Hematopoietic multipotent progenitor cell treated with erythropoietin and hydrocortisone succinate and interleukin-3 and kit ligand, for 8 days (in vitro differentiated cells): ENCODE data around the gene CAMTA1.
A peak's percentile ranks its signal among the peaks of the same experiment; 100 is the strongest.

ENCODE experiments used
- DNase-seq: peaks from one replicate; pipeline ENCODE4 v3.0.0-alpha.2; 2015

Gene CAMTA1

GRCh38 chr1:7642418-7642704, 857.1 kb downstream of the CAMTA1 start:
- no peak for DNase-seq

- no peak for DNase-seq
Measured at GRCh38 chr1:7642781-7643529, 857.7 kb downstream of the CAMTA1 start.

GRCh38 chr1:7643530-7643929, 858.3 kb downstream of the CAMTA1 start:
- no peak for DNase-seq

DNA sequence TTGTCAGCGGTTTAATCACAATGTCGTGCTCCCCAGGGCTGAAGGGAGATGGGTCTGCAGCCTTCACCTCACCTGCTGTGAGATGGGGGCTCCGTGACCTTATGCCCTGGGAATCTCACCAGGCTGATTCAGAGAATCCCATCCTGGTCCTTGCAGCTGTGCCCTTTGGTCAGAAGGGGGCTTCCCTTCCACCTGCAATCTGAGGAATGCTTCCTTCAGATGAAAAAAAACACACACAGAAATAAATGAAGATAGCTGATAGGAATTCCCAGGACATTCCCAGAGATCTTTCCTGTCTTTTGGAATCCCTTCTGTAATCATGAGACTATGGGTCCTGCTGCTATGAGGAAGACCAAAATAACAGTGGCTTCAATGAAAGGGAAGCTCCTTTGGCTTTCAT, 858.8 kb downstream of the CAMTA1 start:
- DNase-seq, result no peak

GRCh38 chr1:7644961-7645750, 859.9 kb downstream of the CAMTA1 start:
- DNase-seq, result peak; percentile 70

DNA sequence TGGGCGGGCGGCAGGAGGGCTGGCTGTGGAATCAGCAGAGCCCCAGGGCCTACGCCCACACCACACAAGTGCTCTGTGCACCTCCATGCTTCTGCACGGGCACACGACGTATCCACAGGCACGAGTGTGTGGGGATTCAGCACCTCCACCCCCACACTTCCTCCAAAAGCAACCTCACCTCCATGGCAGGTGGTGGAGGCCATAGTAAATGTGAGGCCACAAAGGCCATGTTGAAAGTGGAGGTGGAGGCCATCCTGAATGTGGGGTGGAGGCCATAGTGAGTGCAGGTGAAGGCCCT, 860.4 kb downstream of the CAMTA1 start:
- DNase-seq, result no peak

- no peak for DNase-seq
Measured at GRCh38 chr1:7646164-7646563, 860.9 kb downstream of the CAMTA1 start.

DNA sequence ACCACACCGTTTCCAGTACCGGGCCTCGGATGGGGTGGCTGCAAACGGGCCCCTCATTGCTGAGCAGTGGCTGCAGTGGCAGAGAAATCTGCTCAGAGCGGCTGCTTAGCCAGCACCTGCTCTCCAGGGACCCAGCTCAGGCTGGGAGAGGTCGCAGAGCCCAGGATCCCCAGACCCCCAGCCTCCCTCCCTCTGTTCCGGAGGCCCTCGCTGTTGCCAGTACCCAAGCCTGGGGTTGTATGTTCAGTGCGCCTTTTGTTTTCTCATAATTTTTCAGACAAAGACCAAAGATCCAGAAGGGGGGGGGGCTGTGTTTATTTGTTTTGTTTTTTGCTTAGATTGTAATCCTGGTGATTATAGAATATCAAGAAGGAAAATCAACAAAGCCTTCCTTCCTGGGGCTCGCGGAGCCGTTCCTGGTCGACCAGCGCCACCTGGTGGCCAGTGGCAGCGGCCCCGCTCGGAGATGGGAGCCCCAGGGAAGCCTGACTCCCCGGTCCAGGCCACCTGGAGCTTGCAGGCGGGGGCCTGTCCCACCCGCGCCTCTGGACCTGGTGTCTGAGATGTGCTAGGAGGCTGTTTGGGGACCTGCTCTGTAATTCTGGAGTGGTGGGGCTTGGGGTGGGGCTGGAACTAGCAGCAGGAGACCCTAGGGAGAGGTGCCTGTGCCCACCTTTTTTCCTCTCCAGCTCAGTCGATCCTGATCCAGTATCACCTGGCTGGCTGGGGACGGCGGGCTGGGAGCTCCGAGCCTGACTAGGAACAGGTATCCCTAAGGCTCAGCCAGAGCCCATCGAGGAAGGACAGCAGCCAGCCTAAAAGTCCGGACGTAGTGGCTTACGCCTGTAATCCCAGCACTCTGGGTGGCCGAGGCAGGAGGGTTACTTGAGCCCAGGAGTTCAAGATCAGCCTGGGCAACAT, 862.0 kb downstream of the CAMTA1 start:
- peak; percentile 52 for DNase-seq

- no peak for DNase-seq
Measured at GRCh38 chr1:7648761-7649384, 863.6 kb downstream of the CAMTA1 start.

DNA sequence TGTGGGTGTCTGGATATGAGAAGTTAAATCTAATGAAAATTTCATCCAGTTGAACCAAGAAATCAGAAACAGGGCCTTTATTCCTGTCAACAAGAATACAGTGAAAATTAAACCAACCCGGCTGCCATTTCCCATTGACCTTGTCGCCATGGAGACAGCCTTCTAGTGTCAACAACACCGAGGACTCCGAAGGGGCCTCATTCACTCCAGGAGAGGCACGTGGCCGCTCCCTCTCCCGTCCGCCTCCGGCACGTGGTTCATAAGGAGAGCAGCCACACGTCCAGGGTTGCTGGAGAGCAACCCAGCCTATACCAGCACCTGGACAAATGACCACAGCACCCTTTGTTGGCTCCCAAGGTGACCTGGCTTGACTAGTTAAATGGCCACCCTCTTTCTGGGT, 865.5 kb downstream of the CAMTA1 start:
- DNase-seq, result no peak

DNA sequence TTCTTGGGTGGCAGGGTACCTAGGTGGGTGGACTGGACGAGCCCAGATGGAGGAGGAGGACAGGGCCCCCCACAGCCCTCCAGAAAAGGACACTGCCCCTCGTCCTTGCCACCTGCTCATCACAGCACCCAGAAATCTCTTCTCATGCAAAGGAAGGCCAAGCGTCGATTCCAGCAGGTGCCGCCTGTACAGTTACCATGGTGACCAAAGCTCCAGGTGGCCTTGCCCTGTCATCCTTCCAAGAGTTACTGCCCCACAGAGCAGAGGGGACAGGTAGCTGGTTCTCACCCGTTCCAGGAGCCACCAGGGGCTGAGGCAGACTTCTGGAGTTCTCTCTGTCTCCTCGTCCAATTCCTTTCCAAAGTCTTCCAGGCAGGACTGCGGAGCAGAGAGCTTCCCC, 865.9 kb downstream of the CAMTA1 start:
- DNase-seq, result no peak

DNA sequence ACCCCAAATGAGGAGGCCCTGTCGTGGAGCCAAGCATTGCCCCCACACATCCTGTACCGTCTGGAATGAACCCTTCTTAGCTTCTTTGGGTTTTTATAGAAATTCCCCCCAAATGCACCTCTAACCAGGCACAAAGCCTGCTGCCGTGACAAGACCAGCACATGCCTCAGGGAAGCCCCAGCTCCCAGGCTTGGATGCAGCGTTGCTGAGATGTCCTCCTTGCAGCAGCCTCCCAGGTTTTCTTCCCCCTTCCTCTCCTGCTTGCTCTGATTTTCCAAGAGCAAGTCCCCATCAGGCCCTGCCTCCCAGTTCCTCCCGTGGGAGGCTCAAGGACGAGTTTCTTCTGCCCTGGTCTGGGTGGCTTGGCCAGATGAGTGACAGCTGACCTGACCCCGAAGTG, 866.8 kb downstream of the CAMTA1 start:
- no peak for DNase-seq

GRCh38 chr1:7652515-7653098, 867.4 kb downstream of the CAMTA1 start:
- no peak for DNase-seq

DNA sequence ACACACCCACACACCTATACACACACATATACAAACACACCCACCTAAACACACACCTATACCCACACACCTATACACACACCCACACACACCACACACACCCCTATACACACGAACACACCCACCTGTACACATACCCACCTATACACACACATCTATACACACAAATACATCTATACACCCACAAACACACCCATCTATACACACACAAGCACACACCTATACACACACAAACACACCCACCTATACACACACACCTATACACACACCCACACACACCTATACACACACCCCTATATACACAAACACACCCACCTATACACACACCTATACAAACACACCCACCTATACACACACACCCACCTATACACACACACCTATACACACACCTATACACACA, 869.5 kb downstream of the CAMTA1 start:
- DNase-seq, result no peak

- DNase-seq, result no peak
Measured at GRCh38 chr1:7655354-7655753, 870.1 kb downstream of the CAMTA1 start.

DNA sequence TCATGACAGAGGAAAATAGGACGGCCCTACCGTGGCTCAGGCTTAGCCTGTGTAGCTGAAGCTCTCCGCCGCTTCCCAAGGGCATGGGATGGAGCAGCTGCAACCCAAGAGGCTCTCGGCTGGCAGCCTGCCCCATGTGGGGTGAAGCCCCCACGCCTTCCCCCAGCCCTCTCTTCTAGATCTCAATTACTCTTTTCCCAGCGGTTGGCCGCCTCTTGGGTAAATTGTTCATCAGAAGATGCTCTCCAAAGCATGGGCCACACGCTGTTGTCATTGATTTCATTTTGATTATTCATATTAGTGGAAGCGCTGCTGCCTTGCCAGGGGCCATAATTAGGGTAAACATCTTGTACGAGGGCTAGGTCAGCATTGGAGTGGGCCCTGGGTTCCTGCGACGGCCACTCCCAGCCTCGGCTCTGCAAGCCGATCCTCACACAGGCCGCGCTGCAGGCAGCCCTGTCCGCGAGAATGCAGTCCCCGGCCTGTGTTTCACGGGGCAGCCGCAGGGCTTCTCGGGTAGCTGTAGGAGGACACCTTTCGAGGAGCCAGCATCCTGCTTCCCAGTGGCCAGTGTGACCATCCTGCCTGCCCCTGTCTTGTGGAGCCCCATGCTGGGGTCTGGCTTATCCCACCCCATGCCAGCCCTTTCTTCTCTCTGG, 871.4 kb downstream of the CAMTA1 start:
- DNase-seq, result no peak

DNA sequence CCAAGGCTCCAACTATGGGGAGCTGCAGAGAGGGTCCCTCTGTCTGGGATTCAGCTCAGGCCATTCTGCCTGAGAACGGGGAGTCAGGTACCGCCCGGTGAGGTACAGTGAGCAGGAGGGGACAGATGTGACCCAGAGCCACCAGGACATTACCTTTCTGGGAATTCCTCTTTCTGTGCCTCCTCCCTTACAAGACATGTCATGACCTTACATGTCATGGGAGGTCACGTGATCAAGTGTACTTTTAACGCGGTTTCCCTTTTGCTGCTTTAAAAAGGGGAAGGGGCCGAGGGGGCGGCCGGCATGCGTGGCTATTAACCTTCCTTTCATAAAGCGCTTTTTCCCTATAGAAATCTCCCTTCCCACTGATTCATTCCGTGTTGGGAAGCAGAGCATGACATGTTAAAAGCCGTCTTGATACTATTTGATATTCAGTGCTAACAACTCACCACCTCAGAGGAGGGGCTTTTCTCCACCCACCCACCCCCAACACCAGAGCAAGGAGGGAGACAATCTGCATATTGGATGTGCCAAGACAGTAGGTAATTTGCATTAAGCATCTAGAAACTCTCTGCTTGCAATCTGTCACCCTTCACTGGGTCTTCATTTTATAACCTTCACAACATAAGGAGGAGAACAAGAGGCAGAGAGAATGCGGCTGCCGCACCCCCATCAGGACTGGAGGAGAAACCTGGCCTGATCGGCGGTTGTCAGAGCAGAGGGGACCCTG, 872.2 kb downstream of the CAMTA1 start:
- no peak for DNase-seq

DNA sequence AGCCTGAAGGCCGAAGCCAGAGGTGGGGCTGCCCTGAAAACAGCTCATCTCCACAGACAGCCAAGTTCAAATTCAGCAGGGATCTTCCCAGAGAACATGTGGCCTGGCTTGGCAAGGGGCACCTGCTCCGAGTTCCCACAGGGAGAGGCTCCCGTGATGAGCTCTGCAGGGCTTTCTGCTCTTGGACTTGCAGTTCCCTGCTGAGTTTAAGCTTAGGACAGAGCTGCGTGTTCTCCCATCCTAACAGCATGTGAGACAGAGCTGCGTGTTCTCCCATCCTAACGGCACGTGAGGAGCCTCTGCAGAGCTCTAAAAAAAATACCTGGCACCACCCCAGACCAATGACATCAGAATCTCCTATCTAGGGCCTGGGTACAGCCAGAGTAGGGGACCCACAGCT, 872.8 kb downstream of the CAMTA1 start:
- no peak for DNase-seq

- no peak for DNase-seq
Measured at GRCh38 chr1:7659514-7659913, 874.3 kb downstream of the CAMTA1 start.

DNA sequence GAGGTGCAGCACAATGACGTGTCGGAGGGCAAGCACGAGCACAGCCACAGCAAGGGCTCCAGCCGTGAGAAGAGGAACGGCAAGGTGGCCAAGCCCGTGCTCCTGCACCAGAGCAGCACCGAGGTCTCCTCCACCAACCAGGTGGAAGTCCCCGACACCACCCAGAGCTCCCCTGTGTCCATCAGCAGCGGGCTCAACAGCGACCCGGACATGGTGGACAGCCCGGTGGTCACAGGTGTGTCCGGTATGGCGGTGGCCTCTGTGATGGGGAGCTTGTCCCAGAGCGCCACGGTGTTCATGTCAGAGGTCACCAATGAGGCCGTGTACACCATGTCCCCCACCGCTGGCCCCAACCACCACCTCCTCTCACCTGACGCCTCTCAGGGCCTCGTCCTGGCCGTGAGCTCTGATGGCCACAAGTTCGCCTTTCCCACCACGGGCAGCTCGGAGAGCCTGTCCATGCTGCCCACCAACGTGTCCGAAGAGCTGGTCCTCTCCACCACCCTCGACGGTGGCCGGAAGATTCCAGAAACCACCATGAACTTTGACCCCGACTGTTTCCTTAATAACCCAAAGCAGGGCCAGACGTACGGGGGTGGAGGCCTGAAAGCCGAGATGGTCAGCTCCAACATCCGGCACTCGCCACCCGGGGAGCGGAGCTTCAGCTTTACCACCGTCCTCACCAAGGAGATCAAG, 878.3 kb downstream of the CAMTA1 start:
- DNase-seq, result no peak
